Measurements from ENCODE around the gene SPATA18. TPM values are rescaled to one million over a fixed set of nuclear protein-coding genes. Genes with fewer than 3 reads are reported as not detected.

The SPATA18 gene
- polyA plus RNA-seq, 1 donor from 2014 or later = 0.09 TPM

GRCh38 chr4:52143815-52144214 is 92.7 kb downstream of the SPATA18 start:
- Histone ChIP-seq H3K4me2 (ENCODE audit: low read length) (no peak overlapping the region), H3K9me3 (ENCODE audit: low read length) (peaks cover 3% of the 10 kb centered on the region), H3K9ac (ENCODE audit: low read length) (no peak overlapping the region), H2AFZ (ENCODE audit: low read depth, low read length) (no peak overlapping the region), H3F3A (ENCODE audit: insufficient read depth, low read length, poor library complexity, severe bottlenecking) (no peaks in the 10 kb centered on the region), H3K4me3 (ENCODE audit: low read length) (no peak overlapping the region), H3K36me3 (ENCODE audit: insufficient read depth, low read length) (no peaks in the 10 kb centered on the region), H4K20me1 (ENCODE audit: insufficient read depth) (no peaks in the 10 kb centered on the region), H3K9me2 (ENCODE audit: insufficient read depth, low read length) (no peaks in the 10 kb centered on the region), H3K79me2 (replicated peaks; ENCODE audit: insufficient read depth, low read length) (no peaks in the 10 kb centered on the region), H3K27ac (ENCODE audit: low read length) (no peak overlapping the region), H3K27me3 (ENCODE audit: insufficient read depth, low read depth, low read length) (no peaks in the 10 kb centered on the region)
- no peak for TF ChIP-seq RAD21 (conservative IDR thresholded peaks at IDR 0.05)
- TF ChIP-seq EZH2 (IDR thresholded peaks at IDR 0.05; ENCODE audit: borderline replicate concordance, insufficient read depth, low read length, poor library complexity, severe bottlenecking) = no peak
- no peak for TF ChIP-seq TAF1 (IDR thresholded peaks at IDR 0.05; ENCODE audit: low read depth)
- no peak for TF ChIP-seq EP300 (conservative IDR thresholded peaks at IDR 0.05; ENCODE audit: poor library complexity, severe bottlenecking)
- TF ChIP-seq POLR2AphosphoS5 (IDR thresholded peaks at IDR 0.05) = no peak
- TF ChIP-seq SMC3 (conservative IDR thresholded peaks at IDR 0.05; ENCODE audit: poor library complexity) = no peak
- no peak for TF ChIP-seq CTCF (IDR thresholded peaks at IDR 0.05; ENCODE audit: poor library complexity, severe bottlenecking)
- no peak for TF ChIP-seq MXI1 (conservative IDR thresholded peaks at IDR 0.05; ENCODE audit: poor library complexity, severe bottlenecking)
- no peak for TF ChIP-seq REST (IDR thresholded peaks at IDR 0.05; ENCODE audit: borderline replicate concordance)

GRCh38 chr4:52144372-52144771 is 93.3 kb downstream of the SPATA18 start:
- H3K27me3 ChIP-seq (ENCODE audit: insufficient read depth, low read depth, low read length) = no peaks in the 10 kb centered on the region
- H4K20me1 ChIP-seq (ENCODE audit: insufficient read depth) = no peaks in the 10 kb centered on the region
- H3F3A ChIP-seq (ENCODE audit: insufficient read depth, low read length, poor library complexity, severe bottlenecking) = no peaks in the 10 kb centered on the region
- no peak overlapping the region for H3K27ac ChIP-seq (ENCODE audit: low read length)
- H3K9ac ChIP-seq (ENCODE audit: low read length) = no peak overlapping the region
- H3K4me2 ChIP-seq (ENCODE audit: low read length) = no peak overlapping the region
- H3K9me2 ChIP-seq (ENCODE audit: insufficient read depth, low read length) = no peaks in the 10 kb centered on the region
- no peaks in the 10 kb centered on the region for H3K36me3 ChIP-seq (ENCODE audit: insufficient read depth, low read length)
- H2AFZ ChIP-seq (ENCODE audit: low read depth, low read length) = no peak overlapping the region
- no peaks in the 10 kb centered on the region for H3K79me2 ChIP-seq (replicated peaks; ENCODE audit: insufficient read depth, low read length)
- peaks cover 3% of the 10 kb centered on the region for H3K9me3 ChIP-seq (ENCODE audit: low read length)
- no peak overlapping the region for H3K4me3 ChIP-seq (ENCODE audit: low read length)
- no peak for TF ChIP-seq REST (IDR thresholded peaks at IDR 0.05; ENCODE audit: borderline replicate concordance)
- TF ChIP-seq MXI1 (conservative IDR thresholded peaks at IDR 0.05; ENCODE audit: poor library complexity, severe bottlenecking) = no peak
- TF ChIP-seq RAD21 (conservative IDR thresholded peaks at IDR 0.05) = no peak
- no peak for TF ChIP-seq EP300 (conservative IDR thresholded peaks at IDR 0.05; ENCODE audit: poor library complexity, severe bottlenecking)
- TF ChIP-seq SMC3 (conservative IDR thresholded peaks at IDR 0.05; ENCODE audit: poor library complexity) = no peak
- TF ChIP-seq POLR2AphosphoS5 (IDR thresholded peaks at IDR 0.05) = no peak
- no peak for TF ChIP-seq EZH2 (IDR thresholded peaks at IDR 0.05; ENCODE audit: borderline replicate concordance, insufficient read depth, low read length, poor library complexity, severe bottlenecking)
- TF ChIP-seq TAF1 (IDR thresholded peaks at IDR 0.05; ENCODE audit: low read depth) = no peak
- no peak for TF ChIP-seq CTCF (IDR thresholded peaks at IDR 0.05; ENCODE audit: poor library complexity, severe bottlenecking)

All from neural cell (in vitro differentiated cells).